ENCODE results near the gene VIL1.
A peak's percentile ranks its signal among the peaks of the same experiment; 100 is the strongest.

Gene VIL1

DNA sequence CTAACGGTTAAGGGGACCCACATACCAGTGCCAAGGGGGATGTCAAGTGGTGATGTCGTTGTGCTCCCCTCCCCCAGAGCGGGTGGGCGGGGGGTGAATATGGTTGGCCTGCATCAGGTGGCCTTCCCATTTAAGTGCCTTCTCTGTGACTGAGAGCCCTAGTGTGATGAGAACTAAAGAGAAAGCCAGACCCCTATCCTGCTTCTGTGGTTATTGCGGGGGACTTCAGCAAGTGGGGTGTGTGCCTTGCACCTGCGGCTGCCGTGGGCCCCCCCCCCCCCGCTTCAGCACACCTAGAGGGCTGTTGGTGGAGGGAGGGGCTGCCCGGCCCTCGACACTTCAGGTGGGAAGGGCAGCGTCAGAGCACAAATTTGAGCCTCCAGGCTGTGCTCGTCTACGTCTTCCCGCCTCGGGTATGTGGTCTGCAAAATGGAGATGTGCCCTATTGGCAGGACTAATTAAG, 13.1 kb upstream of the VIL1 start:
- peak overlapping the region; percentile 56 for H3K4me3 ChIP-seq (ENCODE audit: low read depth, low read length)
- DNase-seq (ENCODE audit: low read depth), result no peak
- no peak for TF ChIP-seq CTCF (IDR thresholded peaks at IDR 0.05; ENCODE audit: insufficient read depth, low read depth, low read length, missing control alignments)

DNA sequence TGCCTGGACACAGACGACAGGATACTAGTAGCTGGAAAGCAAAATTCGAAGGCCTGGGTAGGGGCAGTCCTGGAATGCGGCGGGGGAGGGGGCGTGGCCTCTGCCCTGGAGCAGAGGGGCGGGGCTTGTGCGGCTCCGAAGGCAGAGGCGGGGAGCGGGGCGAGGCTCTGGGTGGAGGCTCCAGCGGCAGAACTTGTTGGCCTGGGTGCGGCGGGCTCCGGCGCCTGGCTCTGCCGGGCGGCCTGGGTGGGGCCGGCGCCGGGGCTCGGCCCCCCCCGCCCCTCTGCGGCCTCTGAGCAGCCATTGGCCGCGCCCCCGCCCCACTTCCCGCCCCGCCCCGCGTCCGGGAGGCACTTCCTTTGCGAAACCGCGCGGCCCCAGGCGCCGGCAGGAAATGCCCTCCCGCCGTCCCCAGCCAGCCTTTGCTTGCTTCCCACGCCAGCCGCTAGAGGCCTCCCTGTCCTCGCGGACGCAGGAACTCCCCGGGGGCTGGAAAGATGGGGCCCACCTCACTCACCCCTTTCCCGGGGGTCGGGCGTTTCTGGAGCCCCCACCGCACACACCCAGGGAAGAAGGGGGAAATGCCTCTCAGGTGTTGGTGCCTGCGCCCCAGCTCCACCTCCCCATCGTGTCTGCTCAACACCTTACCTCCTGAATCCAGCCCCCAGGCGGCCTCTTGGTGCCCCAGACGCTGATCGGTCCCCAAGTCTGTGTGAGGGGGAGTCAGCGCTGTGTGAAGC, 12.5 kb upstream of the VIL1 start:
- H3K4me3 ChIP-seq (ENCODE audit: low read depth, low read length), result peak overlapping the region; percentile 56
- DNase-seq (ENCODE audit: low read depth), result peak; percentile 96
- TF ChIP-seq CTCF (IDR thresholded peaks at IDR 0.05; ENCODE audit: insufficient read depth, low read depth, low read length, missing control alignments), result peak; percentile 77

- peak; percentile 52 for DNase-seq (ENCODE audit: low read depth)
- no peak for TF ChIP-seq CTCF (IDR thresholded peaks at IDR 0.05; ENCODE audit: insufficient read depth, low read depth, low read length, missing control alignments)
- peak overlapping the region; percentile 56 for H3K4me3 ChIP-seq (ENCODE audit: low read depth, low read length)
These were observed 11.8 kb upstream of the VIL1 start for GRCh38 chr2:218406949-218407618.

DNA sequence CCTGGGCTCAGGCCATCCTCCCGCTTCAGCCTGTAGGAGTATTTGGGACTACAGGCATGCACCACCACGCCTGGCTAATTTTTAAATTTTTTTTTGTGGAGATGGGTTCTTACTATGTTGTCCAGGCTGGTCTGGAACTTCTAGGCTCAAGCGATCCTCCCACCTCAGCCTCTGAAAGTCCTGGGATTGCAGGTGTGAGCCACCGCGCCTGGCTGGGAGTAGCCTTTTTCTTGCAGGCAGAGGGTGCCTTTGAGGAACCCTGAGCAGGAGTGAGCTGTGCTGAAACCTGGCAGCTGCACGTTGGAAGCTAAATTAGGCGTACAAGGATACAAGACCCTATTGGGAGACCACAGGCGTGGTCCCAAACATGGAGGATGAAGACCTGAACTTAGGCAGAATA, 11.2 kb upstream of the VIL1 start:
- no peak overlapping the region for H3K4me3 ChIP-seq (ENCODE audit: low read depth, low read length)
- TF ChIP-seq CTCF (IDR thresholded peaks at IDR 0.05; ENCODE audit: insufficient read depth, low read depth, low read length, missing control alignments), result no peak

DNA sequence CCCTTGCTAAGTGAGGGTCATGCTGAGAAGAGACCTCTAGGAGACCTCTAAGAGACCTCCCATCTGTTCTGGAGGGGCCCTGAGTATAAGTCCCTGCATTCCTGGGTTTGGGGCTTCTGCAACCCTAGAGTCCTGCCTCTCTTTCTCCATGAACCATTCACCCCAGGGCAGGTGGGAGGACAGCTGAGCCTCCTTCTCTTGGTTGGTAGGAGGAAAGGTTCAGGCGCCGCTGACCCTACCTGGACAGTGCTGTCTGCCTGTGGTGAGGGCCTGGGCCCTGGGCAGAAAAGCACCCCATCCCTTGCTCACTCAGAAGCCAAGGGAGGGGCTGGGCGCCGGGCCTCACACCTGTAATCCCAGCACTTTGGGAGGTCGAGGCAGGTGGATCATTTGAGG, 604 bp upstream of the VIL1 start:
- DNase-seq (ENCODE audit: low read depth), result no peak
- no peak for TF ChIP-seq CTCF (IDR thresholded peaks at IDR 0.05; ENCODE audit: insufficient read depth, low read depth, low read length, missing control alignments)
- no peak overlapping the region for H3K4me3 ChIP-seq (ENCODE audit: low read depth, low read length)

More for the DNA sequence above, 11.2 kb upstream of the VIL1 start:
- DNase-seq (ENCODE audit: low read depth), result no peak

DNA sequence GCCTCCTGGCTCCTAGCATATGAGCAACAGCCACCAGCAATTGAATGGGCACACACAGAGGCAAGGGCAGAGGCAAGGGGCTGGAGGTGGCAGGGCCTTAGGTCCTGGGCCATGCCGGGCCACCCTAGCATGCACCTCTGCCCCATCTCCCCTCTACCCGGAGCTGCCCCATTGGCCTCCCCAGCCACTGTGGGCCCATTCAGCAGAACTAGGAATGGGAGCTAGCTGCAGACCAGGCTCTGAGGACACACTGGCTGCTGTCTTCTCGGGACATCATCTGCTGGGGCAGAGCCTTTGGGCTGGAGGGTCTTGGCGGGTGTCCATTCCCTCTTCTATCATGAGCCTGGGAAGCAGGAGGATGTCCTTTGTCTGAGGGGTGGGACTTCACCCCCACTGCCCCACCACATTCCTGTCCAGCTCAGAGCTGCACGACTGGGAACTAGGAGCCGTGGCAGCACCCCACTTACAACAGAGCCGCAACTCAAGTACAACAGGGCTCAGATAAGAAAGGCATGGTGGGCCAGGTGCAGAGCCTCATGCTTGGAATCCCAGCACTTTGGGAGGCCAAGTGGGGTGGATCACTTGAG, 800 bp downstream of the VIL1 start:
- H3K4me3 ChIP-seq (ENCODE audit: low read depth, low read length), result no peak overlapping the region
- TF ChIP-seq CTCF (IDR thresholded peaks at IDR 0.05; ENCODE audit: insufficient read depth, low read depth, low read length, missing control alignments), result no peak
- DNase-seq (ENCODE audit: low read depth), result no peak

All from GM12865 (cell line).